SK-N-SH (cell line): ENCODE measurements around the gene SPPL2C. TPM values are rescaled to one million over a fixed set of nuclear protein-coding genes. Genes with fewer than 3 reads are reported as not detected.
A peak's percentile ranks its signal among the peaks of the same experiment; 100 is the strongest.

Experiments used
- CTCF ChIA-PET: fragments of 300-600, 350-600 bp; formaldehyde crosslinking; extraction: SDS; loops from one replicate; lab custom pipeline; 2021; lab: Yijun Ruan, JAX
- POLR2A ChIA-PET: fragments of 350-600 bp; sonication (Branson Sonifier 250); formaldehyde crosslinking; extraction: SDS; loops from one replicate; lab custom pipeline; 2020; ENCODE audit warnings: antibody characterized with exemption, inconsistent platforms; lab: Yijun Ruan, JAX
- DNase-seq: peaks from one replicate; pipeline ENCODE4 v3.0.0; 2012
- H2AFZ ChIP-seq: fragments of 200-600 bp; sonication (generic); 2 replicates; pipeline ENCODE4 v1.8.1; 2016; ENCODE audit warnings: antibody characterized with exemption, mild to moderate bottlenecking, low read depth
- H3F3A ChIP-seq: fragments of 200-600 bp; sonication (generic); replicated peaks from 2 replicates; pipeline ENCODE3; 2016; ENCODE audit warnings: antibody characterized with exemption, mild to moderate bottlenecking; ENCODE audit not compliant: insufficient read depth
- H3K27ac ChIP-seq, 2 experiments: fragments of 200-500 bp in 1 of 2; fragments of 200-600 bp in 1 of 2; sonication (Bioruptor generic) in 1 of 2; sonication (generic), shearing (Covaris generic) in 1 of 2; 2 replicates each; pipeline versions ENCODE4 v1.5.1 to v1.6.1; 2014 to 2016; ENCODE audit warnings: low read depth in 2 of 2, inconsistent platforms in 1 of 2, low read length in 1 of 2, mild to moderate bottlenecking in 1 of 2, mixed read lengths in 1 of 2
- H3K27me3 ChIP-seq: fragments of 200-600 bp; sonication (generic), shearing (Covaris generic); 2 replicates; pipeline ENCODE4 v1.6.1; 2016; ENCODE audit warnings: mixed run types; ENCODE audit not compliant: insufficient read depth
- H3K36me3 ChIP-seq, 2 experiments: fragments of 200-500 bp in 1 of 2; fragments of 200-600 bp in 1 of 2; sonication (Bioruptor generic) in 1 of 2; sonication (generic) in 1 of 2; replicated peaks in 1 of 2; 2 replicates each; pipeline versions ENCODE3 to v1.5.1; 2014 to 2016; ENCODE audit warnings: low read length in 1 of 2, mild to moderate bottlenecking in 1 of 2; ENCODE audit not compliant: insufficient read depth in 2 of 2, control insufficient read depth in 1 of 2
- H3K4me1 ChIP-seq, 2 experiments: fragments of 200-500 bp in 1 of 2; fragments of 200-600 bp in 1 of 2; sonication (Bioruptor generic) in 1 of 2; sonication (generic), shearing (Covaris generic) in 1 of 2; 2 replicates each; pipeline versions ENCODE4 v1.5.1 to v1.6.1; 2014 to 2016; ENCODE audit warnings: low read depth in 1 of 2, low read length in 1 of 2, mixed run types in 1 of 2; ENCODE audit not compliant: insufficient read depth in 2 of 2, control insufficient read depth in 1 of 2
- H3K4me2 ChIP-seq: fragments of 200-600 bp; sonication (generic), shearing (Covaris generic); 2 replicates; pipeline ENCODE4 v1.6.1; 2017; ENCODE audit warnings: mixed run types
- H3K4me3 ChIP-seq, 2 experiments: fragments of 200-500 bp in 1 of 2; fragments of 200-600 bp in 1 of 2; sonication (Bioruptor generic) in 1 of 2; sonication (generic), shearing (Covaris generic) in 1 of 2; 2 replicates each; pipeline versions ENCODE4 v1.5.1 to v1.8.1; 2014 to 2016; ENCODE audit warnings: low read depth in 2 of 2, inconsistent platforms in 1 of 2, low read length in 1 of 2, mild to moderate bottlenecking in 1 of 2, mixed read lengths in 1 of 2, moderate library complexity in 1 of 2
- H3K79me2 ChIP-seq: fragments of 200-600 bp; sonication (generic); 2 replicates; pipeline ENCODE4 v1.8.1; 2017; ENCODE audit warnings: mild to moderate bottlenecking; ENCODE audit not compliant: insufficient read depth
- H3K9ac ChIP-seq: fragments of 200-600 bp; sonication (generic); 2 replicates; pipeline ENCODE4 v1.6.1; 2017; ENCODE audit warnings: mixed run types
- H3K9me2 ChIP-seq: fragments of 200-600 bp; sonication (generic); 2 replicates; pipeline ENCODE4 v1.6.1; 2017; ENCODE audit warnings: mixed run types
- H3K9me3 ChIP-seq: fragments of 200-600 bp; sonication (generic); 2 replicates; pipeline ENCODE4 v1.6.1; 2017; ENCODE audit warnings: mixed run types, mild to moderate bottlenecking, moderate library complexity
- H4K20me1 ChIP-seq: fragments of 200-600 bp; sonication (generic); 2 replicates; pipeline ENCODE4 v1.6.1; 2017; ENCODE audit warnings: mild to moderate bottlenecking, mixed run types; ENCODE audit not compliant: insufficient read depth
- ELF1 ChIP-seq: IDR thresholded peaks from 2 replicates; pipeline ENCODE4 v1.4.0; 2012
- EP300 ChIP-seq, 2 experiments: IDR thresholded peaks; 2 replicates each; pipeline versions ENCODE4 v1.4.0 to v1.6.1; 2012; ENCODE audit warnings: borderline replicate concordance in 1 of 2, low read depth in 1 of 2, low read length in 1 of 2
- FOXM1 ChIP-seq: IDR thresholded peaks from 2 replicates; pipeline ENCODE4 v1.4.0; 2012; ENCODE audit warnings: low read depth, mild to moderate bottlenecking
- GATA2 ChIP-seq: sonication (generic); formaldehyde crosslinking; IDR thresholded peaks from 2 replicates; pipeline ENCODE4 v1.5.0; 2020; ENCODE audit warnings: mild to moderate bottlenecking, missing genetic modification reagents
- MEF2A ChIP-seq: IDR thresholded peaks from 2 replicates; pipeline ENCODE4 v1.4.0; 2012; ENCODE audit warnings: low read depth, borderline replicate concordance
- NRF1 ChIP-seq: IDR thresholded peaks from 2 replicates; pipeline ENCODE4 v1.6.1; 2012; ENCODE audit warnings: low read depth, mild to moderate bottlenecking, low read length
- PBX3 ChIP-seq: IDR thresholded peaks from 2 replicates; pipeline ENCODE4; 2012
- POLR2AphosphoS5 ChIP-seq: IDR thresholded peaks from 2 replicates; pipeline ENCODE4 v1.6.1; 2012; ENCODE audit warnings: low read depth, low read length
- RCOR1 ChIP-seq: fragments of 150-350 bp; IDR thresholded peaks from 2 replicates; pipeline ENCODE4 v1.6.1; 2017; ENCODE audit warnings: antibody characterized with exemption, low read length
- RFX5 ChIP-seq: IDR thresholded peaks from 2 replicates; pipeline ENCODE4 v1.6.1; 2012; ENCODE audit warnings: mild to moderate bottlenecking, improper control_type of control experiment, low read length
- USF2 ChIP-seq: fragments of 150-350 bp; IDR thresholded peaks from 2 replicates; pipeline ENCODE4 v1.6.1; 2017; ENCODE audit warnings: antibody characterized with exemption, low read length, low read depth, borderline replicate concordance
- YY1 ChIP-seq: IDR thresholded peaks from 2 replicates; pipeline ENCODE4 v1.4.0; 2012; ENCODE audit warnings: low read depth, mild to moderate bottlenecking
- ZBTB33 ChIP-seq: IDR thresholded peaks from 2 replicates; pipeline ENCODE4 v1.4.0; 2012; ENCODE audit warnings: low read depth, borderline replicate concordance
- WGBS: methylation state at CpG from one replicate; pipeline ENCODE4 v1.1.6; 2017; ENCODE audit warnings: low lambda C conversion rate; 5-methylcytosine and 5-hydroxymethylcytosine counted together
- polyA plus RNA-seq, 3 experiments: library from polyadenylated mRNA; depleted of rRNA; stranded (reverse); fragments of >200 nt; gene quantifications; 2 replicates each; pipeline ENCODE4 v1.2.3, GENCODE V29; 2012

The SPPL2C gene
- polyA plus RNA-seq, 1 of the 3 experiments (the other 2 are of a cell fraction) = not detected

GRCh38 chr17:45848868-45849535, 4.3 kb downstream of the SPPL2C start (continued):
- TF ChIP-seq YY1 (no peak), GATA2 (no peak), FOXM1 (no peak), NRF1 (no peak), ELF1 (no peak), RCOR1 (peak; percentile 63; the same call in 1 of the 2 replicates), POLR2AphosphoS5 (no peak), EP300 (IDR thresholded peaks at IDR 0.05; ENCODE audit: borderline replicate concordance in 1 of 2, low read depth in 1 of 2, low read length in 1 of 2) (peak in 1 of 2 experiments; percentile 50; a peak in 1 of 4 replicates), MEF2A (no peak), RFX5 (no peak; the same call in 1 of the 2 replicates)
- TF ChIP-seq, all 33 proteins: peak for 6

- H3K79me2 ChIP-seq = no peaks in the 10 kb centered on the region
- H2AFZ ChIP-seq = no peak overlapping the region
- TF ChIP-seq ZBTB33 = no peak
- no peak for TF ChIP-seq USF2
- TF ChIP-seq PBX3 = no peak
- no peak overlapping the region for H3K9ac ChIP-seq
- peak overlapping the region in 1 of 2 experiments; percentile 73; a peak in 1 of 4 replicates for H3K27ac ChIP-seq
- H3K36me3 ChIP-seq = no peaks in the 10 kb centered on the region
- no peak for DNase-seq
- no peaks in the 10 kb centered on the region for H3K9me3 ChIP-seq
- CTCF ChIA-PET = interaction anchor here (0.7 to 17.2 kb wide), 12 partner anchors 8 to 214 kb away, joined by 3 to 327 read pairs (median 5); no protein-coding TSS in a partner anchor
- H3K9me2 ChIP-seq = no peaks in the 10 kb centered on the region
- POLR2A ChIA-PET = interaction anchor here (0.6 to 1.3 kb wide), 3 partner anchors 11 to 212 kb away, joined by 3 to 4 read pairs (median 4); no protein-coding TSS in a partner anchor
- WGBS = 66% methylated on average over 7 of the region's 7 CpGs
- H3F3A ChIP-seq = no peaks in the 10 kb centered on the region
- peaks cover 12% of the 10 kb centered on the region for H3K27me3 ChIP-seq
- H3K4me3 ChIP-seq = no peak overlapping the region
- no peaks in the 10 kb centered on the region for H4K20me1 ChIP-seq
- no peak overlapping the region for H3K4me2 ChIP-seq
- peaks cover 0 to 15% of the 10 kb centered on the region in 2 experiments; a peak in 1 of 4 replicates for H3K4me1 ChIP-seq
Observed at GRCh38 chr17:45849536-45849990, 4.9 kb downstream of the SPPL2C start.
